Neural progenitor cell (in vitro differentiated cells): ENCODE measurements around the gene TLE1.

Experiments used
- CTCF ChIP-seq: fragments of 200-600 bp; sonication (generic); IDR thresholded peaks from 2 replicates; pipeline ENCODE4 v1.5.1; 2017; ENCODE audit warnings: antibody characterized with exemption, mild to moderate bottlenecking
- EZH2phosphoT487 ChIP-seq: fragments of 200-600 bp; sonication (generic); IDR thresholded peaks from 2 replicates; pipeline ENCODE4 v1.6.1; 2017; ENCODE audit warnings: antibody characterized with exemption

- no peak for TF ChIP-seq CTCF
- TF ChIP-seq EZH2phosphoT487: no peak
These were observed 53.7 kb downstream of the TLE1 start for GRCh38 chr9:81635521-81636254.
